Measurements from ENCODE around the gene EVX2.

Gene EVX2

GRCh38 chr2:176107731-176108181, 24.0 kb upstream of the EVX2 start:
- DNase-seq (ENCODE audit: low spot score): no peak

- no peak for DNase-seq (ENCODE audit: low spot score)
Measured at GRCh38 chr2:176106581-176107539, 23.1 kb upstream of the EVX2 start, which contains the start of gene HOXD11. HOXD11 (plus strand) TSS chr2:176107280; CDS start chr2:176107356, 76 bp downstream.

- no peak for DNase-seq (ENCODE audit: low spot score)
Measured at GRCh38 chr2:176105730-176106580, 22.2 kb upstream of the EVX2 start.

GRCh38 chr2:176105078-176105729, 21.4 kb upstream of the EVX2 start:
- DNase-seq (ENCODE audit: low spot score): no peak

GRCh38 chr2:176104316-176105077, 20.7 kb upstream of the EVX2 start:
- no peak for DNase-seq (ENCODE audit: low spot score)

GRCh38 chr2:176103742-176104315, 20.1 kb upstream of the EVX2 start:
- DNase-seq (ENCODE audit: low spot score): no peak

GRCh38 chr2:176103194-176103593, 19.4 kb upstream of the EVX2 start:
- DNase-seq (ENCODE audit: low spot score): no peak

- no peak for DNase-seq (ENCODE audit: low spot score)
Measured at GRCh38 chr2:176102309-176102866, 18.6 kb upstream of the EVX2 start.

- DNase-seq (ENCODE audit: low spot score): no peak
Measured at GRCh38 chr2:176101842-176102241, 18.1 kb upstream of the EVX2 start.

GRCh38 chr2:176101216-176101830, 17.6 kb upstream of the EVX2 start:
- no peak for DNase-seq (ENCODE audit: low spot score)

GRCh38 chr2:176100547-176101140, 16.9 kb upstream of the EVX2 start:
- no peak for DNase-seq (ENCODE audit: low spot score)

- no peak for DNase-seq (ENCODE audit: low spot score)
Measured at GRCh38 chr2:176099728-176100546, 16.2 kb upstream of the EVX2 start, which contains the start of gene HOXD12. HOXD12 (plus strand) TSS chr2:176099795; CDS start chr2:176099802, 7 bp downstream.

- no peak for DNase-seq (ENCODE audit: low spot score)
Measured at GRCh38 chr2:176099159-176099727, 15.5 kb upstream of the EVX2 start.

GRCh38 chr2:176098366-176099158, 14.8 kb upstream of the EVX2 start:
- no peak for DNase-seq (ENCODE audit: low spot score)

- DNase-seq (ENCODE audit: low spot score): no peak
Measured at GRCh38 chr2:176097820-176098365, 14.1 kb upstream of the EVX2 start.

GRCh38 chr2:176096986-176097819, 13.4 kb upstream of the EVX2 start:
- DNase-seq (ENCODE audit: low spot score): peak; percentile 88
